HG03378 (cell line): ENCODE data around the gene DNAH2.
A peak's percentile ranks its signal among the peaks of the same experiment; 100 is the strongest.

ENCODE experiments used
- ATAC-seq: cut with Tn5 transposase; IDR thresholded peaks from one replicate; pipeline ENCODE4 v1.9.1; 2021; ENCODE audit warnings: mild to moderate bottlenecking, moderate library complexity; ENCODE audit not compliant: unreplicated experiment

The DNAH2 gene

DNA sequence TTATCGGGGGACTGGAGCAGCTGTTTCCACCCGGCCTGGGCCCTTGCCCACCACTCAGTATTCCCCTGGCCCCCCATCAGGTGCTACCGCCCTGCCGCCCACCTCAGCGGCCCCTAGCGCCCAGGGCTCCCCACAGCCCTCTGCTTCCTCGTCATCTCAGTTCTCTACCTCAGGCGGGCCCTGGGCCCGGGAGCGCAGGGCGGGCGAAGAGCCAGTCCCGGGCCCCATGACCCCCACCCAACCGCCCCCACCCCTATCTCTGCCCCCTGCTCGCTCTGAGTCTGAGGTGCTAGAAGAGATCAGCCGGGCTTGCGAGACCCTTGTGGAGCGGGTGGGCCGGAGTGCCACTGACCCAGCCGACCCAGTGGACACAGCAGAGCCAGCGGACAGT, 131.2 kb downstream of the DNAH2 start:
- ATAC-seq = no peak

DNA sequence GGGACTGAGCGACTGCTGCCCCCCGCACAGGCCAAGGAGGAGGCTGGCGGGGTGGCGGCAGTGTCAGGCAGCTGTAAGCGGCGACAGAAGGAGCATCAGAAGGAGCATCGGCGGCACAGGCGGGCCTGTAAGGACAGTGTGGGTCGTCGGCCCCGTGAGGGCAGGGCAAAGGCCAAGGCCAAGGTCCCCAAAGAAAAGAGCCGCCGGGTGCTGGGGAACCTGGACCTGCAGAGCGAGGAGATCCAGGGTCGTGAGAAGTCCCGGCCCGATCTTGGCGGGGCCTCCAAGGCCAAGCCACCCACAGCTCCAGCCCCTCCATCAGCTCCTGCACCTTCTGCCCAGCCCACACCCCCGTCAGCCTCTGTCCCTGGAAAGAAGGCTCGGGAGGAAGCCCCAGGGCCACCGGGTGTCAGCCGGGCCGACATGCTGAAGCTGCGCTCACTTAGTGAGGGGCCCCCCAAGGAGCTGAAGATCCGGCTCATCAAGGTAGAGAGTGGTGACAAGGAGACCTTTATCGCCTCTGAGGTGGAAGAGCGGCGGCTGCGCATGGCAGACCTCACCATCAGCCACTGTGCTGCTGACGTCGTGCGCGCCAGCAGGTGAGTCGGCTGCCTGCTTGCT, 131.7 kb downstream of the DNAH2 start:
- ATAC-seq = no peak

DNA sequence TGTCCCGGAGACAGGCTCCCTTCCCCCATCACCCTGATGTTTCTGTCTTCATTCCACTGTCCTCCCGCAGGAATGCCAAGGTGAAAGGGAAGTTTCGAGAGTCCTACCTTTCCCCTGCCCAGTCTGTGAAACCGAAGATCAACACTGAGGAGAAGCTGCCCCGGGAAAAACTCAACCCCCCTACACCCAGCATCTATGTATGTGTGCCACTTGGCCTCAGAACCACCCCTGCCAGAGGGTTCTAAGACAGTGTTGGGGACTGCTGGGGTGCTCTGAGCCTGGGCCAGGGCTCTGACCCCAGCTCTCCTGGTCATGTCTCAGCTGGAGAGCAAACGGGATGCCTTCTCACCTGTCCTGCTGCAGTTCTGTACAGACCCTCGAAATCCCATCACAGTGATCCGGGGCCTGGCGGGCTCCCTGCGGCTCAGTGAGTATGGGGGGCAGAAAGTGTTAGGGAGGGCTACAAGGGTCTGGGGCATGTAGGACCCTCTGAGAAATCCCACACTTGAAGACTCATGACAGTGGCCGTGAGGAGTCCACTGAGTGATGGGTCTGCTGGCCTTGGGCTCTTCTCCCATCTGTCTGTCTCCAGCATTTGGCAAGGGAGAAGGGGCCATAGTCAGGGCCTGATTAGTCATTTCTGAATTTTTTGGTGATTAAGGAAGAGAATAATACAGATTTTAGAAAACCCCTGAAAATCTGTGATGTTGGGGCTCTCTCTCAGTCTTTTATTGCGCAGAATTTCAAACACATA, 132.4 kb downstream of the DNAH2 start:
- ATAC-seq = no peak

DNA sequence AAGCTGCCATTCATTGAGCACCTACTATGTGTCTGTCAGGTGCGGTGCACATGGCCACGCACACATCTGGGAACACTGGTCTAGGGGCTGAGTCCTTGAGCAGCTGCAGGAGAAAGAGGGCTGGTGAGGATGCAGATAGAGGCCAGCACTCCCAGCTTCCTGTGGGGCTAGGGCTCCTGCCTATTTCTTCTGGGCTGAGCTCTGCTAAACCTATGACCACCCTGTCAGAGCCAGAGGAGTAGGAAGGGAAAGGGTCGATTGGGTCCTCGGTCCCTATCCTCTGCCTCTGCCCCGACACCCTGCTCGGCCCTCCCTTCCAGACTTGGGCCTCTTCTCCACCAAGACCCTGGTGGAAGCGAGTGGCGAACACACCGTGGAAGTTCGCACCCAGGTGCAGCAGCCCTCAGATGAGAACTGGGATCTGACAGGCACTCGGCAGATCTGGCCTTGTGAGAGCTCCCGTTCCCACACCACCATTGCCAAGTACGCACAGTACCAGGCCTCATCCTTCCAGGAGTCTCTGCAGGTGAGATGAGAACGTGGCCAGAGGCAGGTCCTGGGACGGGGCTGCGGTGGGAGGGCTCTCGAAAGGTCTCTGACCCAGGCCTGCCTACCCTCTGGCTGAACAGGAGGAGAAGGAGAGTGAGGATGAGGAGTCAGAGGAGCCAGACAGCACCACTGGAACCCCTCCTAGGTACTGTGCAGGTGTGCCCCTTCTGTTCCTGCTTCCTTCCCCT, 133.3 kb downstream of the DNAH2 start:
- no peak for ATAC-seq

DNA sequence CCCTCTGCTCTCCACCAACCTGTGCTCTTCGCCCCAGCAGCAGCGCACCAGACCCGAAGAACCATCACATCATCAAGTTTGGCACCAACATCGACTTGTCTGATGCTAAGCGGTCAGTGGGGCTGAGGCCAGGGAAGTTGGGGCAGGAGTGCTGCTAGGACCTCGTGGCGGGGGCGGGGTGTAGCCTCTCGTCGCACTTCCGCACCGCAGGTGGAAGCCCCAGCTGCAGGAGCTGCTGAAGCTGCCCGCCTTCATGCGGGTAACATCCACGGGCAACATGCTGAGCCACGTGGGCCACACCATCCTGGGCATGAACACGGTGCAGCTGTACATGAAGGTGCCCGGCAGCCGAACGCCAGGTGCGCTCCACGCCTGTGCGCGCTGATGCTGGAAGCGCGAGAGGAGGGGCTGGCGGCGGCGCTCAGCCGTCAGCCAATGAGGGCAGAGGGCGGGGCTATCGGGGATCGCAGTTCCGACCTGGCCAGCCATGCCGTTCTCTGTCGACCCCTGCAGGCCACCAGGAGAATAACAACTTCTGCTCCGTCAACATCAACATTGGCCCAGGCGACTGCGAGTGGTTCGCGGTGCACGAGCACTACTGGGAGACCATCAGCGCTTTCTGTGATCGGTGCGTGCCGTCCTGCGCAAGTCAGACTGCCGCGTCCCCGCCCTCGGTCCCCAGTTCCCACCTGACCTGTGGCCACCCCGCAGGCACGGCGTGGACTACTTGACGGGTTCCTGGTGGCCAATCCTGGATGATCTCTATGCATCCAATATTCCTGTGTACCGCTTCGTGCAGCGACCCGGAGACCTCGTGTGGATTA, 134.1 kb downstream of the DNAH2 start:
- peak; percentile 59 for ATAC-seq

DNA sequence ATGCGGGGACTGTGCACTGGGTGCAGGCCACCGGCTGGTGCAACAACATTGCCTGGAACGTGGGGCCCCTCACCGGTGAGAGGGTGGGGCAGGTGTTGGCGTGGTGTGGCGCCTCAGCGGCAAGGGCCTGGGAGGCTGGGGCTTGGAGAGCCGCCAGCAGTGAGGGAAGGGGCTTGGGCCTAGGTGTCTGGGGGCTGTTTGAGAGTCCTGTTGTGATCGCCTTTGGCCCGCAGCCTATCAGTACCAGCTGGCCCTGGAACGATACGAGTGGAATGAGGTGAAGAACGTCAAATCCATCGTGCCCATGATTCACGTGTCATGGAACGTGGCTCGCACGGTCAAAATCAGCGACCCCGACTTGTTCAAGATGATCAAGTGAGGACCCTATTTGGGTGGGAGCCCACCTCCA, 134.7 kb downstream of the DNAH2 start:
- no peak for ATAC-seq

DNA sequence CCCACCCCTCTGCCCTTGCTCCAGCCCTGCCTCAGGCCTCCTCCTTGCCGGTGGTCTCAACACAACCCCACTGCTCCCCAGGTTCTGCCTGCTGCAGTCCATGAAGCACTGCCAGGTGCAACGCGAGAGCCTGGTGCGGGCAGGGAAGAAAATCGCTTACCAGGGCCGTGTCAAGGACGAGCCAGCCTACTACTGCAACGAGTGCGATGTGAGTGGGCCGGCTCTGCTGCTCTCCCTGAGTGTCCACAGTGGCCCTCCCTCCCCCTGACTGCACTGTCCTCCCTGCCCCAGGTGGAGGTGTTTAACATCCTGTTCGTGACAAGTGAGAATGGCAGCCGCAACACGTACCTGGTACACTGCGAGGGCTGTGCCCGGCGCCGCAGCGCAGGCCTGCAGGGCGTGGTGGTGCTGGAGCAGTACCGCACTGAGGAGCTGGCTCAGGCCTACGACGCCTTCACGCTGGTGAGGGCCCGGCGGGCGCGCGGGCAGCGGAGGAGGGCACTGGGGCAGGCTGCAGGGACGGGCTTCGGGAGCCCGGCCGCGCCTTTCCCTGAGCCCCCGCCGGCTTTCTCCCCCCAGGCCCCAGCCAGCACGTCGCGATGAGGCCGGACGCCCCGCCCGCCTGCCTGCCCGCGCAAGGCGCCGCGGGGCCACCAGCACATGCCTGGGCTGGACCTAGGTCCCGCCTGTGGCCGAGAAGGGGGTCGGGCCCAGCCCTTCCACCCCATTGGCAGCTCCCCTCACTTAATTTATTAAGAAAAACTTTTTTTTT, 135.6 kb downstream of the DNAH2 start:
- ATAC-seq = no peak

DNA sequence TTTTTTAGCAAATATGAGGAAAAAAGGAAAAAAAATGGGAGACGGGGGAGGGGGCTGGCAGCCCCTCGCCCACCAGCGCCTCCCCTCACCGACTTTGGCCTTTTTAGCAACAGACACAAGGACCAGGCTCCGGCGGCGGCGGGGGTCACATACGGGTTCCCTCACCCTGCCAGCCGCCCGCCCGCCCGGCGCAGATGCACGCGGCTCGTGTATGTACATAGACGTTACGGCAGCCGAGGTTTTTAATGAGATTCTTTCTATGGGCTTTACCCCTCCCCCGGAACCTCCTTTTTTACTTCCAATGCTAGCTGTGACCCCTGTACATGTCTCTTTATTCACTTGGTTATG, 136.1 kb downstream of the DNAH2 start:
- ATAC-seq = no peak

DNA sequence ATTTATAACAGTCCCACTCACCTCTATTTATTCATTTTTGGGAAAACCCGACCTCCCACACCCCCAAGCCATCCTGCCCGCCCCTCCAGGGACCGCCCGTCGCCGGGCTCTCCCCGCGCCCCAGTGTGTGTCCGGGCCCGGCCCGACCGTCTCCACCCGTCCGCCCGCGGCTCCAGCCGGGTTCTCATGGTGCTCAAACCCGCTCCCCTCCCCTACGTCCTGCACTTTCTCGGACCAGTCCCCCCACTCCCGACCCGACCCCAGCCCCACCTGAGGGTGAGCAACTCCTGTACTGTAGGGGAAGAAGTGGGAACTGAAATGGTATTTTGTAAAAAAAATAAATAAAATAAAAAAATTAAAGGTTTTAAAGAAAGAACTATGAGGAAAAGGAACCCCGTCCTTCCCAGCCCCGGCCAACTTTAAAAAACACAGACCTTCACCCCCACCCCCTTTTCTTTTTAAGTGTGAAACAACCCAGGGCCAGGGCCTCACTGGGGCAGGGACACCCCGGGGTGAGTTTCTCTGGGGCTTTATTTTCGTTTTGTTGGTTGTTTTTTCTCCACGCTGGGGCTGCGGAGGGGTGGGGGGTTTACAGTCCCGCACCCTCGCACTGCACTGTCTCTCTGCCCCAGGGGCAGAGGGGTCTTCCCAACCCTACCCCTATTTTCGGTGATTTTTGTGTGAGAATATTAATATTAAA, 136.7 kb downstream of the DNAH2 start:
- no peak for ATAC-seq

DNA sequence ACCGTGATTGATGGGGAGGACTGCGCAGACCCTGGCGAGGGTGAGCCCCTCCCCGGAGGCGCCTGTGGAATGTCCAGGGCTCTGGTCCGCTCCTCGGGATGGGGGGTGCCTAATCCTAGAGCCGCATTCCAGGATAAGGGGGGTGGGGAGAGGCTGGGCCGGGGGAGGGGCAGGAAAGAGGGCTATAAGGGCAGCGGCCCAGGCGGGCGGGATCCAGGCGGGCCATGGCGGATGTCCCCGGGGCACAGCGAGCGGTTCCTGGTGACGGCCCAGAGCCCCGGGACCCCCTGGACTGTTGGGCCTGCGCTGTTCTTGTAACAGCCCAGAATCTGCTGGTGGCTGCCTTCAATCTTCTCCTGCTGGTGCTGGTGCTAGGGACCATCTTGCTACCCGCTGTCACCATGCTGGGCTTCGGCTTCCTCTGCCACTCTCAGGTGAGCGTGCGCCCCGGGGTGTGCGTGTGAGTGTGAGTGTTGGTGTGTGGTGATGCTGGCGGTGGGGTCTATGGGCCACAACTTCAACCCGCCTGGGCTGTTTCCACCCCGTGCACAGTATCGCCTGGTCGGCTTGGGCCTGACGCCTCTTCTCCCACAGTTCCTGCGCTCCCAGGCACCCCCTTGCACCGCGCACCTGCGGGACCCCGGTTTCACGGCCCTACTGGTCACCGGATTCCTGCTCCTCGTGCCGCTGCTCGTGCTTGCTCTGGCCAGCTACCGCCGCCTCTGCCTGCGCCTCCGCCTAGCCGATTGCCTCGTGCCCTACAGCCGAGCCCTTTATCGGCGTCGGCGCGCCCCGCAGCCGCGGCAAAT, 137.5 kb downstream of the DNAH2 start, which contains the start of gene TMEM88:
Gene TMEM88, plus strand, starts transcription at position 216 of the 809 bp plus-strand sequence. Its CDS starts 9 bp downstream, at position 225.
- no peak for ATAC-seq

DNA sequence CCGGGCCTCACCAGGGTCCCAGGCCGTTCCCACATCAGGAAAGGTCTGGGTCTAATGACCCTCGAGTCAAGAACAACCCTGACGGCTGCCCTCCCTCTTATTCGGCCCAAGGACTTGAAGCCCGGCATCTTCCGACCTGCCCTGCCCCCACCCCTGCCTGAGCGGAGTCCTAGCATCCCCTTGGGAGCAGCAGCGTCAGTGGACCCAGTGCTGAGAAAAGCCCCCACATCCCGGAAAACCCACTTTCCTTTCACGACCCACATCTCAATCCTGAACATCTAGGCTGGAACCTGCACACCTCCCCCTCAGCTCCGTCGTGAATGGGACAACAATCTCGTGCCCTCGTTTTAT, 138.1 kb downstream of the DNAH2 start:
- ATAC-seq = no peak

DNA sequence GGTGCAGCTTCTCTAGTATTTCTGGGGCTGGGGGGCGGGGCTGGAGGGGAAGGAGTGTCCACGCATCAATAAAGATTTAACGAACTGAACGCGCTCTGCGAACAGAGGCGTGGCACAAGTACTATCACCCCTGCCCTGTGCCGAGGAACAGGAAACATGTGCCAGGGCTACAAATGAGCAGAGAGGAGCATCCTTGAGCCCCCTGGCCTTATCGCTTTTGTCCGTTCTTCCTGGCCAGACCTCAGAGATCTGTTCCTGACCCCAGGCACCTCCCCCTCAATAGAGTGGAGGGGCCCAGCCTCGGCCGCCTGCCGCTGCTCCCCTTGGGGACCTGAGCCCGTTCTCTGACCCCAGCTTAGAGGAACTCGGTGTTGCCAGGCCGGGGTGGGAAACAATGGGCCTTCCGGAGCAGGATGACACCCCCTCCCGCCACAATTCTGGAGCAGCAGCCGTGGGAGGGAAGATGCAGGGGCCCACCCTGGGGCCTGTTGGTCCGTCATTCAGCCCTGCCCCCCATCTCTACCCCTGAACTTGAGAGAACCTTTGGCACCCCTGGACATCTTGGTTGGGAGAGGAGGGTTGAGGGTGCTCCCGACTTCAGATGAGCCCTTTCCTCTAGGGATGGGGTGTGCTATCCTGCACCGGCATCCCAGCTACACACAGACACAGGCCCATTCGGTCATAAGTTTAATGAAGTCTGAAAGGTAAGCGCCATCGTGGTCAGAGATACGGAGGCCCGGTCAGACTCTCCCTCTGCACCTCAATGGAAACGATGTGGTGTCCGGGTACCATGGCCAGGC, 138.7 kb downstream of the DNAH2 start:
- no peak for ATAC-seq

DNA sequence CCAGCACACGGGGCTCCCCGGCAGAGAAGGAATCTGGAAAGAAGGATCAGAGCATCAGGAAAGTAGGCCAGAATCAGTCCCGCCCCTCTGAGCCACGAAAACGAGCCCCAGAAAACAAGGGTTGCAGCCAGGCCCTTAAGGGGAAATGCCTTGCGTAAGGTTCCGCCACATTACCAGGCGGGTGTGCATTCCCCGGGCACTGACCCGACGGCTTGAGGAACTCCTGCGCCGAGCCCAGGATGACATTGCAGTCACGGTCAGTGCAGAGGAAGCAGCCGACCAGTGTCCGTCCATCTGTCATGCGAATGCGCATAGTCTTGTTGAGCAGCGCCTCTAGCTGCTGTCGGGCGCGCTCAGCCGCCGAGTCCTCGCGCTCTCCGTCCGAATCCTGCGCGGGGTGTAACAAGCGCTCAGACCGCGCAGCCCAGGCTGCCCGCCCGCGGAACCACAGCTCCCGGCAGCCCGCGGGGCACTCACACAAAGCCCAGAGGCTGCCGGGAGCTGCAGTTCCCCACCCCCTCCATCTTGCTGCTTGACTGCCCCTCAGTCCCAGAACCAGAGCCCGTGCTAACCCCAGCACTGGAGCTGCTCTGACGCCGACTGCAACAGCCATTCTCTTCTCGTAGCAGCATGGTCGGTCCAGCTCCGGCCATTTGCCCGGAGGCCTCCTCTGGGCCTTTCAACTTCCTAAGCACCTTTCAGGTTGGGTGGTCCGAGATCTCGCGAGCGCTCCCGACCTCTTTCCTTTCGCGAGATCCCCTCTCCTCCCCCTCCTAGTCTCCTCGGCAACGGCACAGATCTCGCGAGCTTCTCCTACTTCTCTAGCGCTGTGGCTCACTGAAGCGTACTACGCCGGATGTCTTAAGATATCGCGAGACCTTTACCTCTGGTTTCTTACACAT, 139.5 kb downstream of the DNAH2 start, which contains the start of gene NAA38:
Gene NAA38, minus strand, starts transcription at position 749 of the 902 bp plus-strand sequence. Its CDS starts 96 bp downstream, at position 653.
- peak; percentile 71 for ATAC-seq

DNA sequence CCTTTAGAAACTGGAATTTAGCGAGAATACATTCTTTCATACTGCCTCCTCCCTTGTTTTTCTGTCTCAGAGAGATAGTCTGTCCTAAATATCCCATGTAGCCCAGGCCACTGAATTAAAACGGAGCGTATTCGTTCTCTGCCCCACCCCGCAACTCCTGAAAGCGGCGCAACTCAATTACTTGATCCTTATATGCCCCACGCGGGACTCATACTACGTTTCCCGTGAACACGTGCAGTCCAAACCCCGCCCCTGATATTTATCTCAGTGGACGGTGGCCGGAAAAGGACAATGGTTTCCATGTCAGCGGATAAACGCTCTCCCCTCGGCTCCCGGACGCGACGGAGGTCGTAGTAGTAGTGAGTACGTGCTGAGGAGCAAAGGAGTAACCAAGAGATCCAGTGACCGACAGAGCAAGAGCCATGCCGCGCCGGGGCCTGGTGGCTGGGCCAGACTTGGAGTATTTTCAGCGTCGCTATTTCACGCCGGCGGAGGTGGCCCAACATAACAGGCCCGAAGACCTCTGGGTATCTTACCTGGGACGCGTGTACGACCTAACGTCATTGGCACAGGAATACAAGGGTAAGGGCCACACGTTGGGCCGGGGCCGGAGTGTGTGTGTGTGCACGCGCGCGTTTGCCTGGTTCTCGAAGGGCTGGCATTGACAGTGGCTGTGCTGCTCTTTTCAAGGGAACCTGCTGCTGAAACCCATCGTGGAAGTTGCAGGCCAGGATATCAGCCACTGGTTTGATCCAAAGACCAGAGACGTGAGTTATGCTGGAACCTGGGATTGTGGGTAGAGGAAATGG, 140.4 kb downstream of the DNAH2 start, which contains the start of gene CYB5D1:
Gene CYB5D1, plus strand, starts transcription at position 291 of the 809 bp plus-strand sequence. Its CDS starts 132 bp downstream, at position 423.
- ATAC-seq = peak; percentile 37

DNA sequence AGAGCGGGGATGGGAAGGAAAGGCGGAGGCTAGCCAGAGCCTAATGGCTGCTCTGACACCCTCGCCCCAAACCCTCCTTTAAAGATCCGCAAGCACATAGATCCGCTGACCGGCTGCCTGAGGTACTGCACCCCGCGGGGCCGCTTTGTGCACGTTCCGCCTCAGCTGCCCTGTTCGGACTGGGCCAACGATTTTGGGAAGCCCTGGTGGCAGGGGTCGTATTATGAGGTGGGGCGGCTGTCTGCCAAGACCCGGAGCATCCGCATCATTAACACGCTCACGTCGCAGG, 140.9 kb downstream of the DNAH2 start:
- ATAC-seq = no peak

DNA sequence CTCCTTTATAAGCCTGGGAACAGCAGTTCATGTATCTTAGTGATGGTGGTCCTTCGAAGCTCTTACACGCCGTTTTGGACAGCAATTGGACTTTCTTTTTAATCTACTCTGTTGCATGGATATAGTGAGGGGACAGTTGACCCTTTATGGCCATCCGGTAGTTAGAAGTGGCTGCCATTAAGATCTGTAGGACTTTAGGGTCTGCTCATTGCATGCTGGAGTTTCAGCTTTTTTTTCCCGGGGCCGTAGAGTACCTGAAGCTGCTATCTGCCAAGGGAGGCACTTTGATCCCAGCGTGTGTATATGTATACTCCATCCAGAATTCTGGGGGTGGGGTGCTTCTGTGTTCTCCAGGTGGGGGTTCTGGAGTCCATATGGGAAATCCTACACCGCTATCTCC, 141.5 kb downstream of the DNAH2 start:
- no peak for ATAC-seq
